WTC11 (cell line): Measurements from ENCODE around the gene PRKG2. TPM values are rescaled to one million over a fixed set of nuclear protein-coding genes. Genes with fewer than 3 reads are reported as not detected.

Source experiments
- ATAC-seq: fragments of 200-7000 bp; cut with Tn5 transposase; 2 replicates; pipeline ENCODE4 v1.10.0; 2021; ENCODE audit warnings: mild to moderate bottlenecking, moderate library complexity
- CTCF ChIA-PET: fragments of 300-600 bp; sonication (Branson Sonifier 250); formaldehyde crosslinking; loops from one replicate; lab custom pipeline; 2021; ENCODE audit warnings: antibody characterized with exemption; lab: Charles Lee
- POLR2A ChIA-PET: fragments of 350-600 bp; sonication (Branson Sonifier 250); formaldehyde crosslinking; loops from one replicate; lab custom pipeline; 2021; ENCODE audit warnings: antibody characterized with exemption; lab: Charles Lee
- DNase-seq: peaks from one replicate; pipeline ENCODE4 v3.0.0; 2021; ENCODE audit warnings: low spot score
- H3K27ac Mint-ChIP-seq: 2 replicates; pipeline ENCODE4 v1.8.0; 2021; ENCODE audit warnings: mixed read lengths
- H3K27me3 Mint-ChIP-seq: 2 replicates; pipeline ENCODE4 v1.8.0; 2021; ENCODE audit warnings: low read depth, mild to moderate bottlenecking, moderate library complexity, mixed read lengths
- H3K36me3 Mint-ChIP-seq: 2 replicates; pipeline ENCODE4 v1.8.0; 2021; ENCODE audit warnings: mixed read lengths
- H3K4me1 Mint-ChIP-seq: 2 replicates; pipeline ENCODE4 v1.8.0; 2022; ENCODE audit warnings: mixed read lengths
- H3K4me3 Mint-ChIP-seq: 2 replicates; pipeline ENCODE4 v1.8.0; 2021; ENCODE audit warnings: mild to moderate bottlenecking, moderate library complexity, mixed read lengths
- H3K9me3 Mint-ChIP-seq: 2 replicates; pipeline ENCODE4 v1.8.0; 2021; ENCODE audit warnings: mixed read lengths
- CREB1 ChIP-seq: sonication (generic); formaldehyde crosslinking; IDR thresholded peaks from 2 replicates; pipeline ENCODE4 v1.8.0; 2023; ENCODE audit warnings: mild to moderate bottlenecking, missing genetic modification reagents
- E2F4 ChIP-seq: sonication (generic); formaldehyde crosslinking; IDR thresholded peaks from 2 replicates; pipeline ENCODE4 v1.8.1; 2022; ENCODE audit warnings: low read depth, mild to moderate bottlenecking, moderate library complexity, missing genetic modification reagents, borderline replicate concordance
- ESRRA ChIP-seq: sonication (generic); formaldehyde crosslinking; IDR thresholded peaks from 2 replicates; pipeline ENCODE4 v1.8.1; 2022; ENCODE audit warnings: mild to moderate bottlenecking, missing genetic modification reagents, borderline replicate concordance
- FOXP1 ChIP-seq: sonication (generic); formaldehyde crosslinking; IDR thresholded peaks from 2 replicates; pipeline ENCODE4 v1.8.0; 2022; ENCODE audit warnings: missing genetic modification reagents, mild to moderate bottlenecking, moderate library complexity, borderline replicate concordance
- GABPB1 ChIP-seq: sonication (generic); formaldehyde crosslinking; IDR thresholded peaks from 2 replicates; pipeline ENCODE4 v1.8.1; 2023; ENCODE audit warnings: mild to moderate bottlenecking, missing genetic modification reagents
- HMGA2 ChIP-seq: fragments of 250-450 bp; sonication (Bioruptor Pico); IDR thresholded peaks from 2 replicates; pipeline ENCODE4 v1.4.0; 2021; ENCODE audit warnings: mild to moderate bottlenecking, moderate library complexity
- KAT7 ChIP-seq: sonication (generic); formaldehyde crosslinking; IDR thresholded peaks from 2 replicates; pipeline ENCODE4 v1.8.1; 2023; ENCODE audit warnings: missing genetic modification reagents, mild to moderate bottlenecking, borderline replicate concordance
- NFYB ChIP-seq: sonication (generic); formaldehyde crosslinking; conservative IDR thresholded peaks from 2 replicates; pipeline ENCODE4 v1.8.0; 2022; ENCODE audit warnings: low read depth, missing genetic modification reagents
- OVOL2 ChIP-seq: fragments of 250-450 bp; sonication (Bioruptor Pico); IDR thresholded peaks from 2 replicates; pipeline ENCODE4 v1.9.0; 2021; ENCODE audit warnings: mild to moderate bottlenecking, borderline replicate concordance
- SMAD3 ChIP-seq: sonication (generic); formaldehyde crosslinking; IDR thresholded peaks from 2 replicates; pipeline ENCODE4 v1.8.0; 2022; ENCODE audit warnings: missing genetic modification reagents, mild to moderate bottlenecking, borderline replicate concordance
- SMAD4 ChIP-seq: sonication (generic); formaldehyde crosslinking; IDR thresholded peaks from 2 replicates; pipeline ENCODE4 v1.8.0; 2022; ENCODE audit warnings: mild to moderate bottlenecking, missing genetic modification reagents
- TEAD4 ChIP-seq: sonication (generic); formaldehyde crosslinking; IDR thresholded peaks from 2 replicates; pipeline ENCODE4 v1.8.0; 2022; ENCODE audit warnings: mild to moderate bottlenecking, missing genetic modification reagents
- ZNF121 ChIP-seq: sonication (generic); formaldehyde crosslinking; IDR thresholded peaks from 2 replicates; pipeline ENCODE4 v1.8.0; 2023; ENCODE audit warnings: missing genetic modification reagents
- ZNF317 ChIP-seq: sonication (generic); formaldehyde crosslinking; IDR thresholded peaks from 2 replicates; pipeline ENCODE4 v1.8.1; 2023; ENCODE audit warnings: low read depth, mild to moderate bottlenecking, moderate library complexity, missing genetic modification reagents, borderline replicate concordance
- ZNF416 ChIP-seq: fragments of 250-450 bp; sonication (Bioruptor Pico); IDR thresholded peaks from 2 replicates; pipeline ENCODE4 v1.9.0; 2021; ENCODE audit warnings: mild to moderate bottlenecking, inconsistent platforms
- total RNA-seq: library from RNA; stranded (reverse); gene quantifications from 3 replicates; pipeline ENCODE4 v1.2.3, GENCODE V29; 2021
- TF ChIP-seq, protein P1 (sequence below): fragments of 200-600 bp; IDR thresholded peaks from 2 replicates; pipeline ENCODE4 v1.8.0; 2022; ENCODE audit warnings: antibody characterized with exemption
- TF ChIP-seq, protein P2 (sequence below): fragments of 250-450 bp; sonication (Bioruptor Pico); IDR thresholded peaks from 2 replicates; pipeline ENCODE4 v1.9.0; 2021; ENCODE audit warnings: moderate library complexity, mild to moderate bottlenecking, inconsistent platforms, borderline replicate concordance
- TF ChIP-seq, protein P3 (sequence below): sonication (generic); formaldehyde crosslinking; conservative IDR thresholded peaks from 2 replicates; pipeline ENCODE4 v1.8.1; 2023; ENCODE audit warnings: mild to moderate bottlenecking, low read depth, missing genetic modification reagents, moderate library complexity
- TF ChIP-seq, protein P4 (sequence below): sonication (generic); formaldehyde crosslinking; IDR thresholded peaks from 2 replicates; pipeline ENCODE4 v1.8.1; 2022; ENCODE audit warnings: low read depth, missing genetic modification reagents, borderline replicate concordance

The PRKG2 gene
- total RNA-seq, 1 experiment from 2014 or later: 2.7 TPM

DNA sequence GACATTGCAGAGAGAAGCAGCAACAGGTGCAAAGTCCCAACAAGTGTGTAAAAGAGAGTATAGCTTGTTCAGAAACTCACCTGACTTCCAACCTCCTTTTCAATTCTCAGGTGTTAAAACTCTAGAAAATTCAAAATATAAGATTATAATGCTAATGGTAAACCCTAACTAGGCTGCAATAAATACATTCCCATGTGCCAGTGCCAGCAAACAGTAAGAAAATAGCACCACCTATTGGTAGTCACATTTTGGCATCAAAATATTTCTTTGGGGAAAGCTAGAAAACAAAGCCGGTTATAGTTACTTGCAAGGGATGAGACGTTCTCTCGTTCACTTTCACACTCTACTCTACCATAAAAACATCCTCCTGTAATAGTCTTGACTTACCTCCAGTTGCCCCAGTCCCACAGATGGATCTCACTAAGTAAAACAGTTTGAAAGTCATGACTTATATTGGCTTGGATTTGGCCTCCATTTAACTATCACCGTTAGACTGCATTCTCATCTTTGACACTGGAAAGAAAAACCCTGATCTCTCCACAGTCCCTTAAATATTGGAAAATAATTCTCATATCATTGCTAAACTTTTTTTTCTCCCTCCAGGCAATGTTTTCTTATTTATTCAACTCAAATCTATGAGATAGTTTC is 174.9 kb downstream of the PRKG2 start:
- Mint-ChIP-seq H3K36me3 (no peaks in the 10 kb centered on the region), H3K4me1 (peaks cover 16% of the 10 kb centered on the region), H3K4me3 (no peak overlapping the region), H3K9me3 (no peaks in the 10 kb centered on the region), H3K27ac (no peak overlapping the region), H3K27me3 (no peaks in the 10 kb centered on the region)
- DNase-seq (no peak), ATAC-seq (peak; percentile 51; the same call in 1 of the 2 replicates)
- ChIA-PET CTCF (interaction anchor here (0.6 to 4.2 kb wide), 23 partner anchors 9 to 819 kb away, joined by 3 to 39 read pairs (median 4); partner anchors contain the start of genes BMP3 and CFAP299), POLR2A (interaction anchor here (0.6 kb wide), 1 partner anchor 1270 kb away, joined by 4 read pairs; no protein-coding TSS in a partner anchor)
- TF ChIP-seq, protein P1, sequence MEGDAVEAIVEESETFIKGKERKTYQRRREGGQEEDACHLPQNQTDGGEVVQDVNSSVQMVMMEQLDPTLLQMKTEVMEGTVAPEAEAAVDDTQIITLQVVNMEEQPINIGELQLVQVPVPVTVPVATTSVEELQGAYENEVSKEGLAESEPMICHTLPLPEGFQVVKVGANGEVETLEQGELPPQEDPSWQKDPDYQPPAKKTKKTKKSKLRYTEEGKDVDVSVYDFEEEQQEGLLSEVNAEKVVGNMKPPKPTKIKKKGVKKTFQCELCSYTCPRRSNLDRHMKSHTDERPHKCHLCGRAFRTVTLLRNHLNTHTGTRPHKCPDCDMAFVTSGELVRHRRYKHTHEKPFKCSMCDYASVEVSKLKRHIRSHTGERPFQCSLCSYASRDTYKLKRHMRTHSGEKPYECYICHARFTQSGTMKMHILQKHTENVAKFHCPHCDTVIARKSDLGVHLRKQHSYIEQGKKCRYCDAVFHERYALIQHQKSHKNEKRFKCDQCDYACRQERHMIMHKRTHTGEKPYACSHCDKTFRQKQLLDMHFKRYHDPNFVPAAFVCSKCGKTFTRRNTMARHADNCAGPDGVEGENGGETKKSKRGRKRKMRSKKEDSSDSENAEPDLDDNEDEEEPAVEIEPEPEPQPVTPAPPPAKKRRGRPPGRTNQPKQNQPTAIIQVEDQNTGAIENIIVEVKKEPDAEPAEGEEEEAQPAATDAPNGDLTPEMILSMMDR: peak; percentile 19; the same call in 1 of the 2 replicates
- no peak for TF ChIP-seq ZNF416 (CRISPR knock-in tag)

DNA sequence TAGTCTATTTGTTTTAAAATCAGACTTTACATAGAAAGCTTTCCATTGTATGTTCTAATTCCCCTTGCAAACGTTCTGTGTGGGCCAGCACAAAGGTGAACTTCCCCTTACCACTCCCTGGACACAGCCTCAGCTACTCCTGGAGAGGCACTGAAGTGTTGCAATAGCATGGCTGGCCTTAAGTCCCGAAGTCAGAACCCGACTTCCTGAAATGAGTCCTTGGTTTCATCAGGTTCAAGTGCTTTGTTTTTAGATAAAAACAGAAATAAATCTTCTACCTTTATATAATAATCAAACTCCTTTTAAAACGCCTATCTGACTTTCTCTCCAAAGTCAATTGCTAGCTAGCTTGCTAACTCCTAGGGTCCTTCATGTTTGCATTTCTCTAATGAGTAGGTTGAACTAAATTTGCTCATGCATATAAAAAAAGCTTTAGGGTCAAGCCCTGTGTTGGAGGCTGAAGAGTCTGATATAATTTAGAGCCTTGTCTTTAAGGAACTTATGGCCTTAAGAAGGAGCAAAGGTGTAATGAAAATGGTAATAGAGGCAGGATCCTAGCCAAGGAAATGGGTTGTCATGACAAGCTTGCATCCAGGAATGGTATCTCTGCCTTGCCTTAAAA is 175.6 kb downstream of the PRKG2 start:
- no peaks in the 10 kb centered on the region for H3K27me3 Mint-ChIP-seq
- no peaks in the 10 kb centered on the region for H3K9me3 Mint-ChIP-seq
- H3K36me3 Mint-ChIP-seq: no peaks in the 10 kb centered on the region
- DNase-seq (no peak), ATAC-seq (peak; percentile 41; the same call in 1 of the 2 replicates)
- TF ChIP-seq ZNF317 (no peak), ESRRA (CRISPR knock-in tag) (no peak), SMAD4 (CRISPR knock-in tag) (no peak), NFYB (CRISPR knock-in tag) (no peak), GABPB1 (CRISPR knock-in tag) (no peak), TEAD4 (CRISPR knock-in tag) (no peak), KAT7 (CRISPR knock-in tag) (no peak), SMAD3 (no peak), E2F4 (CRISPR knock-in tag) (no peak), HMGA2 (CRISPR knock-in tag) (no peak), OVOL2 (CRISPR knock-in tag) (no peak), CREB1 (CRISPR knock-in tag) (no peak), FOXP1 (no peak), ZNF121 (CRISPR knock-in tag) (no peak)
- TF ChIP-seq, protein P1: no peak
- TF ChIP-seq, protein P2, sequence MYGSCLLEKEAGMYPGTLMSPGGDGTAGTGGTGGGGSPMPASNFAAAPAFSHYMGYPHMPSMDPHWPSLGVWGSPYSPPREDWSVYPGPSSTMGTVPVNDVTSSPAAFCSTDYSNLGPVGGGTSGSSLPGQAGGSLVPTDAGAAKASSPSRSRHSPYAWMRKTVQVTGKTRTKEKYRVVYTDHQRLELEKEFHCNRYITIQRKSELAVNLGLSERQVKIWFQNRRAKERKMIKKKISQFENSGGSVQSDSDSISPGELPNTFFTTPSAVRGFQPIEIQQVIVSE (CRISPR knock-in tag): no peak
- TF ChIP-seq, protein P3, sequence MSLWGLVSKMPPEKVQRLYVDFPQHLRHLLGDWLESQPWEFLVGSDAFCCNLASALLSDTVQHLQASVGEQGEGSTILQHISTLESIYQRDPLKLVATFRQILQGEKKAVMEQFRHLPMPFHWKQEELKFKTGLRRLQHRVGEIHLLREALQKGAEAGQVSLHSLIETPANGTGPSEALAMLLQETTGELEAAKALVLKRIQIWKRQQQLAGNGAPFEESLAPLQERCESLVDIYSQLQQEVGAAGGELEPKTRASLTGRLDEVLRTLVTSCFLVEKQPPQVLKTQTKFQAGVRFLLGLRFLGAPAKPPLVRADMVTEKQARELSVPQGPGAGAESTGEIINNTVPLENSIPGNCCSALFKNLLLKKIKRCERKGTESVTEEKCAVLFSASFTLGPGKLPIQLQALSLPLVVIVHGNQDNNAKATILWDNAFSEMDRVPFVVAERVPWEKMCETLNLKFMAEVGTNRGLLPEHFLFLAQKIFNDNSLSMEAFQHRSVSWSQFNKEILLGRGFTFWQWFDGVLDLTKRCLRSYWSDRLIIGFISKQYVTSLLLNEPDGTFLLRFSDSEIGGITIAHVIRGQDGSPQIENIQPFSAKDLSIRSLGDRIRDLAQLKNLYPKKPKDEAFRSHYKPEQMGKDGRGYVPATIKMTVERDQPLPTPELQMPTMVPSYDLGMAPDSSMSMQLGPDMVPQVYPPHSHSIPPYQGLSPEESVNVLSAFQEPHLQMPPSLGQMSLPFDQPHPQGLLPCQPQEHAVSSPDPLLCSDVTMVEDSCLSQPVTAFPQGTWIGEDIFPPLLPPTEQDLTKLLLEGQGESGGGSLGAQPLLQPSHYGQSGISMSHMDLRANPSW: no peak
- TF ChIP-seq, protein P4, sequence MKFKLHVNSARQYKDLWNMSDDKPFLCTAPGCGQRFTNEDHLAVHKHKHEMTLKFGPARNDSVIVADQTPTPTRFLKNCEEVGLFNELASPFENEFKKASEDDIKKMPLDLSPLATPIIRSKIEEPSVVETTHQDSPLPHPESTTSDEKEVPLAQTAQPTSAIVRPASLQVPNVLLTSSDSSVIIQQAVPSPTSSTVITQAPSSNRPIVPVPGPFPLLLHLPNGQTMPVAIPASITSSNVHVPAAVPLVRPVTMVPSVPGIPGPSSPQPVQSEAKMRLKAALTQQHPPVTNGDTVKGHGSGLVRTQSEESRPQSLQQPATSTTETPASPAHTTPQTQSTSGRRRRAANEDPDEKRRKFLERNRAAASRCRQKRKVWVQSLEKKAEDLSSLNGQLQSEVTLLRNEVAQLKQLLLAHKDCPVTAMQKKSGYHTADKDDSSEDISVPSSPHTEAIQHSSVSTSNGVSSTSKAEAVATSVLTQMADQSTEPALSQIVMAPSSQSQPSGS (CRISPR knock-in tag): no peak
- H3K27ac Mint-ChIP-seq: no peak overlapping the region
- POLR2A ChIA-PET: no interaction called here
- peaks cover 21% of the 10 kb centered on the region for H3K4me1 Mint-ChIP-seq
- H3K4me3 Mint-ChIP-seq: no peak overlapping the region
- CTCF ChIA-PET: interaction anchor here (0.7 to 4.2 kb wide), 17 partner anchors 9 to 818 kb away, joined by 3 to 39 read pairs (median 4); partner anchors contain the start of gene BMP3
